Fibroblast of the conjunctiva (primary cell): Measurements from ENCODE around the gene STPG4.

Experiments
- DNase-seq: peaks from one replicate; pipeline ENCODE4 v3.0.0-alpha.2; 2010; ENCODE audit warnings: low read depth

STPG4 gene

DNA sequence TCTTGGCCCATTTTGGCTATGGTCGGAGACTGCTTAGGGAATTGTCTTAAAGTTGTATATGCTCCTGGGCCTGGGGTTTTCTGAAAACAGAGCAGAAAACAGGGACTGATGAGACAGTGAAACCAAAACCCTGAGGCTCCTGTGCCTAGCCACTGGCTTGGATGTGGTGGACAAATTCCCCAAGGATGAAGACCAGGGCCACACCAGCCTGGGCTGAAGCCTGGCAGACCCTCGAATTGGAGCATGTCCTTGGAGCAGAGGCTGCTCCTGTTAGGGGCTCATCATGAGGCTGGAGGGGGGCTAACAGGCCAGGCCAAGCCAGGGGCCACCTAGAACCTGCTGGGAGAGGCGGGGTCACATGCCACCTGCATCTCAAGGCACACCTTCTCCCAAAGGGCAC, 68.1 kb downstream of the STPG4 start:
- no peak for DNase-seq

DNA sequence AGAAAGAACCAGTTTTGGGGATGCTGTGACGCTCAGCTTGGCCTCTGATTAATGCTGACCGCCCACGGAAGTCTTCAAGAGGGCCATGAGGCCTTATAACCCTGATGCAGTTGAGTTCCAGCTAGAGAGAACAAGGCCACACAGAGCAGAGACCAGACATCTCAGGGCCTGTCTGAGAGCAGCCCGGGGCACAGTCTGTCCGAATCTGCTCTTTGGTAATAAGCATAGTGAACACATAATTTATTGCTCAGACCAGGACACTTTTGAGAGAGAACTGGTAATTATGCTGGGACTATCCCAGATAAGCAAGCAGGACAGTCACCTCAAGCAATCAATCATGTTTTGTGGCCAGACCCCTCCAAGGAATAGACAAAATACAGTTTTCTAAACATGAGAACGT, 68.5 kb downstream of the STPG4 start:
- no peak for DNase-seq

DNA sequence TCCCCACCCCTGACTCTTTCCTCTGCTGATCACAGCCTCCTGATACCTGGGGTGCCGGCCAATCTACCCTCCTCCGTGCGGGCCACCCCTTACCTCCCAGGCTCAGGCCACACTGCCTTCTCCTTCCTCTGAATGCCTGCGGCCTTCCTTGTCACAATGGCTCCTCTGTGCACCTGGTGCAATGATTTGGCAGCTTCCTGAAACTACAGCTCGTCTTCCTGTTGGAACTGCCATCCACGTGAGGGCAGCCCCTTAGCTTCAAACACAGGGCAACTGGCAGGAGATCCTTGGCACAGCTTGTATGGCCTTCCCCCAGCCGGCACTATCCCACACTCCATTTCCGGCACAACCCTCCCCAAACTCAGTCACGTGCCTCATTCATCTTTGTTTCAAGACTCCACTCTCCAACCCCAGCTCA, 69.0 kb downstream of the STPG4 start:
- DNase-seq, result no peak

DNA sequence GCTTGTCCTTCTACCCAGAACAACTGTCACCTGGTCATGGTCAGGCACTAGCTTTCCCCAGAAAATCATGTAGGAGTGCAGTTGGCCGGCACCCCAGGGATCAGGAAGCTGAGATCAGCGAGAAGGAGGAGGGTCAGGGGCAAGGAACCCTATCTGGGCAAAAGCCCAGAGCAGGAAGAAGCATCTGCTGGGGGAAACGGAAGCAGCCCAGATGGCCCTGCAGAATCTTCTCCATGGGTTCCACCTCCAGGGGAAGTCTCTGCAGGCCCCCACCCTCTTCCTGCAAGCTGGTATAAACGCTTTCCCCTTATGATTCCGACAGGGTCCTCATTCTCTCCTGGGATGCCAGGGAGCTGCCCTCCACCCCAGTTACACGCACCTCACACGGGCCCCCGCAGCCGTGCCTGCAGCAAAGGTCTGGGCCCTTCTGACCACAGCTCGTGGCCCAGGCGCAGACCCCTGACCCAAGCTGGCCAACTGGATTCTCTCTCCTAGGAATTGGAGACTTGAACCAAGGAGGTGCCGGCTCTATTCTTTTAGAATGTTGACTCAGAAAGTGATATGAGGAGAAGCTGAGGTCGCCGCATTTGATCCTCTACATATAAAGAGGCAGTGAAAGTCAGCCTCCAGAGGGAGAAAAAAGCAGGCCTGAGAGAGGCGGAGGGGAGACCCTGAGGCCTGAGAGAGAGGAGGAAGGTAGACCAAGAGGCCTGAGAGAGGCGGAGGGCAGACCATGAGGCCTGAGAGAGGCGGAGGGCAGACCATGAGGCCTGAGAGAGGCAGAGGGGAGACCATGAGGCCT, 71.0 kb downstream of the STPG4 start:
- no peak for DNase-seq

DNA sequence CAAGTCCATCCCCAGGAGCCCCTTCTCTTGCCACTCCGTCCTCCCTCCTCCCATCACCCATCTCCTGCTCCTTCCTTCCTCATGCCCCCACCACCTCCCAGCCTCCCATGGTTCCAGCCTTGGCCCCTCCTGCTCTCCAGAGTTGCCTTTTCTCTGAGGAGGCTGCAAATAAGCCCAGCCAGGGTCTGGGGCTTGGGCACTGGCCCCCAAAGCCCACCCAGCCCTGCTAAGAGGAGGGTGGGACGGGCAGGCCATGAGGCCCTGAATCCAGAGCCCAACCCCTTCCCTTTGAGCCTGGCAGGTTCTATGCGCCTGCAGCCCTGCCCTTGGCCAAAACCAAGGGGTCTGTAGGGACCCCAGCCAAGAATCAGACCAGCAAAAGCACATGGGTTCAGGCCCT, 71.6 kb downstream of the STPG4 start:
- DNase-seq, result no peak

DNA sequence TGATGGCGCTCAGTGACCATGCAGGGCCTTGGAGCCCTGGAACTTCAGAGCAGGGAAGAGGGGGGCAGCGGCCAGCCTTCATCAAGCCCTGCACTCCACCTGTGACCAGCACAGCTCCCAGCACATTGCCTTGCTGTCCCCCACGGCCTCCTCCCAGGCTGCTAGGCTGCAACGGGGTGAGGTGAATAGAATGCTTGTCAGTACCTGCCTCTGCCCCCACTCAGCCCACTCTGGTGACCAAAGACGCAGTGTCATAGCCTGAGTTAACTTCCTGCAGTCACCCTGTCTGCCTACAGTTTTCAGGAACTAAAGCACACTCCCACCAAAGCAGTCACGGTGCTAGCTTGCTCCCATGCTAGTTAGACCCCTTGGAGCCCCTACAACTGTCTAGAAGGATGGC, 72.1 kb downstream of the STPG4 start:
- DNase-seq, result no peak

DNA sequence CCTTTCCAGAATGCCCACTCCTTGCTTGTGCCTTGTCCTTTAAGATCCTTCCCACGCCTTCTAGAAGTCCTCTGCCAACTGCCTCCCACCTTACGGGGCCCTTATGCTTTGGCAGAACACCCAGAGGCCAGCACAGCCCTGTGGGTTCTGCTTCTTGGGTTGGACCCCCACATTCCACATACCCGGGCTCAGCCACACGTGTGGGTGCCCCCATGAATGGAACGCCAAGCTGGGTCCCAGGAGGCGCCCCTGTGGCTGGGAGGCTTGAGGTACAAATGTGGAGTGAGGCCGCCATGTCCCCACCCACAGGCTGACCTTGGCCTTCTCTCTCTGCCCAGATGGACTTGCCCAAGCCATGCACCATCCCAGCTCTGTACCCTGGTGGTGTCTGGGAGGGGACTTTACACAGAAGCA, 74.2 kb downstream of the STPG4 start:
- DNase-seq, result no peak

DNA sequence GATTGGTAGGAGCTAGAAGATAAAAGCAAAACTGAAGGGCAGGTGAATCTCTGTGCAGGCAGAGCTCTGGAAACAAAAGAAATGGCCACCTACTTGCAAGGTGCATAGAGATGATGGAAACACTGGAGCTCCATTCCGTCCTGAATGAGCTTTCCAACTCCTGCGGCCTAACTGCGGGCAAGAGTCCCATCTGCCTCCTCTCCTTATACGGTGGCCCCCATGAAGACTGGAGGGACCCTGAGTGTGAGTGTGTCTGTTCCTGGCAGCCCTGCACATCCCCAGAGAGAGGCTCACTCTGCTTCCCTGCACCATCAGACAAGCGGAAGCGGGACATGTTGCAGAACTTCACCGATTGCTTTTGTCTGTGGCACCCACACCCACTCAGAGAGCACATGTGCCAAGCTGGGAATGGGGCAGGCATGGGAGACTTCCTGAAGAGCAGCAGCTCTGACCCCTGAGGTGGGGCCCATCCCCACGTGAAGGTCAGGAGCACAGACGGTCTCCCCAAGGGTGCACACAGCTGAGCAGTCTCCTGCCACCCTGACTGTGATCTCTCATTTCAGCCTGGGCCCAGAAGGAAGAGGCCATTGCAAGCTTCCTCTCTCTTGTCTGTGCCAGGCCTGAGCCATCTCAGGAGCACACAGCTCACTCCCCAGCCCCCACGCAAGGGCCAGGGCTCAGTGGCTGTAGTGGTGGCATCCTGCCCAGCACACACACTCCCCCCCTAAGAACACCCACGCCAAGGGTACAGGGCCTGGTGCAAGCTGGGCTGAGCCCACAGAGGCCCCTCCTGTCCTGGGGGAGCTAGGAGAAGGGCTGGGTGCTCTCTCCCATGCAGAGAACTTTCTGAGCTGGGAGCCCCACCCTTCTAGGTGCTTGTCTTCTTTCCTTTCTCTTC, 75.3 kb downstream of the STPG4 start:
- no peak for DNase-seq

DNA sequence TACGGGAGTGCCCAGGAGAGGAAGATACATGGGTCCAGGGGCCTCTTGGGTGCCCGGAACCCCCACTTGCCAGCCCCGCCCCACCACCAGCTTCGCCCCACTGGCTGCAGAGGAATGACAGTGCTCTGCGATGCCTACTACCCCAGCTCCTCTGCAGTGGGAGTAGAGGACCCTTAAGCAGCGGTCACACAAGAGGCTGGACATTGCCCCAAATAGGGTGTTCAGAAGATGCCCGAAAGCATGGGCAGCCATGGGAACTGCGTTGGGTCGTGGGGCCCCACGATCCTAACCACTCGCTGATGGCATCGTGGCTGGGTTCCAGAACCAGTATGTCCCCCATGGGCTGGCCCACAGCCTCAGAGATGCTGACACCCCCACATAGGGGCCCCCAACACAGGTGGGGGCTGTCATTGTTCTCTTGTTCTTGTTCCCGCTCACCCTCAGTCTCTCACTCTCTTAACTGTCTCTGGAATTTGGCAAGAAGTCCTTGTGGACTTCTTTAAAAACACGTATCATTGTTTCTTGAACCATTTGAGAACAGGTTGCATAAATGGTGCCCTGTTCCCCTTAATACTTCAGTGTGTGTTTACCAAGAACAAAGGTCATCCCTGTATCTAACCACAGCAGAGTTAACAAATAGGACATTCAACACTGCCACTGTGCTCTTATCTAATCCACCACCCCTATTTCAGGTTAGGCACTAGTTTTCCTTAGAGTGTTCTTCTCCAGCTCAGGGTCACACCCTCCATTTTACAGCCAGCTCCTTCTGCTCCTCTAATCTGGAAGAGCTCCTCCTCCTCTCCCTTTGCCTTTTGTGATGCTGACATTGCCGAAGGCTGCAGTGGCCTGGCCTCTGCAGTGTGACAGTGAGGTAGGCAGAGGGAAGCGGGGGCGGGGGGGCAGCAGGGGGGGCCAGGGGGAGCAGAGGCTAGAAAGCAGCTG, 76.3 kb downstream of the STPG4 start:
- DNase-seq, result no peak

DNA sequence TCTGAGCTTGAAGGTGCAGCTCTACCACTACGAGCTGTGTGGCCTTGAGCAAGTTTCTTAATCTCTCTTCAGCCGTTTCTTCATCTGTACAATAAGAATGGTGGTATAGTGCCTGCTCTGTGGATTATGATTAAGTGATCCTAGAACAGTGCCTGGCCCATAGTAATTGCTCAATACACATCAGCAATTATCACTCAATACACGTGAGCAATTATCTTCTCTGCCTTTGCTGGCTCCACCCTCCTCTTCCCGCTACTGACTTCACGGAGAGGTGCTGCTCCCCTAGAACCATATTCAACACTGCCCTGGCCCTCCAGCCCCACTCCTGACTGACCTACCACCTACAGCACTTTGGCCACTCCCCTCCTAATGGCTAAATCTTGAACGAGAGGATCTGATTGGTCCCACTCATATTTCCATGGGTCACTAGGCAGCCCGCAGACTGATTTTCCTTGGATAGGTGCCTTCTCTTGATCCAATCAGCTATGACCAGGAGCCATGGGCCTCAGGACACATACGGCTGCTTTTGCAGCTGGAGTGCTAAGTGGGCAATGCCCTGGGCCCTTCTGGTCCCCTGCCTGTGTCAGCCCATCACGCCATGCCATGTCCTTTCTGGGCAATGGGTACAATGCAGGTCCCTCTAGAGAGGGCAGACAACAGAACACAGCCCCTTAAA, 77.5 kb downstream of the STPG4 start:
- DNase-seq, result no peak

DNA sequence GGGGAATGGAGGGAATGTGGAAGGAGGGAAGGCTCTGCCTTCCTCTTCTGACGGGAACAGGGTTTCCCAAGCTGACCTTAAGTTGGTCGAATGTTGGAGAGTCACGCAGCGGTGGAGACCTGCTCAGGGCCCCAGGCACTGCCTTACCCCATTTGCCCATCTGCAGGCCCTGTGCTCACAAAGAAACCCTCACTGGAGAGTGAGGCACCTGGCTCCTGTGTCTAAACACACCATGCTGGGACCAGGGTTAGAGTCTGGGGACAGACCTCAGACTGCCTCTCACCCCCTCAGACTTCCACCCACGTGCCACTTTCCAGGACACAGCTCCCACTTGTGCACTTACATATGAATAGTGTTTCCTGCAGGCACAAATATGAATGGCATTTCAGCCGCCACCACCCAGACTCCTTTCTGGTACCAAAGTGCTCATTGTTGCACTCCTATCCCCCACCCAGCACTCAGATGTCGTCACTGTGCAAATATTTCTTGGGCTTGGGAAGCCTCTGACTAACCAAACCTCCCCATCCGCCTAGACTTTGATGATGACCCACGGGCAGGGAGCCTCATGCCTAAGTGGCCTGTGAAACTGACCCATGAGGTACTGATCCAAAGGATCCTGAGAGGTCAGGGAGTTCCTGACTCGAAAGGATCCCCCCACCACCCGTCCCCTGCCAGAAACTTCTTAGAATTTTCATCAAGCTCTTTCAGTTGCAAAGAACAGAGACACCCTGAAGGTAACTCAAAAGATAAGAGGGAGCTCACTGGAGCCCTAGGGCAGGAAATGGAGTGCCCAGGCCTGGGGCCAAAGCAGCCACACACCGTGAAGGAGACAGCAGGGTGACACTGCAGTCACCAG, 78.3 kb downstream of the STPG4 start:
- DNase-seq, result peak; percentile 61

DNA sequence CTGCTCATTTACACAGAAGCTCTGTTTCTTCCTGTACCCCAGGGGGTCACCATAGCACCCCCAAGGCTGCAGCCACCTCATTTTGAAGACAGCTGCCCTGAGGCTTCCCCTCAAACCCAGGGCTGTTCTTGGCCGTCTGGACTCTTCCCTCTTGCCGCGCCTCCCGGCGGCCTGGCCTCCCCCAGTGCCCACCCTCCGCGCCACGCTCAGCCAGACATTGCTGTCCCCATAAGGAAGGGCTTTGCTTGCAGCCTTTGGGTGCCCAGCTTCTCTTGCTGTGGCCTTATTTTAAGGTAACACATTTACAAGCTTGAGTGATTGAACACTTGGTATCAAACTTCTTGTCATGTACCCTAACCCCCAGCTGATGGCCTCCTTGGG, 79.0 kb downstream of the STPG4 start:
- no peak for DNase-seq

DNA sequence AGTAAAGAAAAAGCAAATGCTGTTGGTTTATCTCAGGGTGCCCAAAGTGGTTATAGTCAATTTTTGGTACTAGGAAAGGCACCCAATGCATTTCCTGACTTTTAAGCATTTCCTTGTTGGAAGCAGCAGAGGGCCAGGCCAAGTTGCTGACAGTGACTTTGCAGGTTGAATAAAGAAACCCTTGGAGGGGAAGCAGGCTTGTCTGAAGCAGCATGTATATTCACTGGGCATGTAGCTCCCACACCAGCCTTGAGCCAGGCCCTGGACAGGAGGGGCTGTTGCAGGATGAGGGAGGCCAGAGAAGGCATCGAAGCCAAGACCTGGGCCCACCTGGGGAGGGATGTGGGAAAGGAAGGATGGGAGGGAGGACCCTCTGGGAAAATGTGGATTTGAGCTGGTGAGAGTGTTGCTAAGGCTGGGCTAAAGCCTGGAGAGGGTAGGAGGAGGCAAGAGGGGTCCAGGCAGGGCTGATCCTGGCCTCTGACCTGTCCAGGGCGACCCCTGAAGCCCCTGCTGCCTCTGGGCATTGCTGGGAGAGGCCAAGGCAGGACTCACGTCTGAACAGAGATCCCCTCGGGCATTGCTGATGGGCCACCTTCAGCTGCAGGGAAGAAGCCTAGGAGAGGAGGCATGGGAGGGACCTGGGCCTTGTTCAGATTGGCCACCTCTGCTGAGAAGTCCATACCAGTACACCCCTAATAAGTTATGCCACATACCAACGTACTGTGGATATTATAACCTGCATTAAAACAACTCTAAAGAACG, 79.6 kb downstream of the STPG4 start:
- no peak for DNase-seq

DNA sequence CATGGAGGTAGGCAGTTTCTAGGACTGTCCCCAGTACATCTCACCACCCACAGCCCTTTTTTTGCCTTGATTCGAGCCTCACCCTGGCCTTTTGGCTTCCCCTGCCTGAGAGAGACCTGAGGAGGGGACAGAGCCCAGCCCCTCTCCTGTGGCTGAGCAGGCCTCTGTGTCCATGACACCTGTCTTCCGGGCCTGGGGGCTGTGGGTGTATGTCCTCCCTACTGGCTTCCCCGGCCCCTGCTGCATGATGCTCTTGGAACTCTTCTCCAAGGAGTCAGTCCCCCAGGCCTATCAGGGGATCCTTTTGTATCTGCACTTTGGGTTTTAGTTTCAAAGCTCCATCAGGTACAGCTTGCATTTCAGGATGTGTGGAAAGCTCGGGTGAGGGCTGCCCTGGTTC, 80.4 kb downstream of the STPG4 start:
- DNase-seq, result no peak

DNA sequence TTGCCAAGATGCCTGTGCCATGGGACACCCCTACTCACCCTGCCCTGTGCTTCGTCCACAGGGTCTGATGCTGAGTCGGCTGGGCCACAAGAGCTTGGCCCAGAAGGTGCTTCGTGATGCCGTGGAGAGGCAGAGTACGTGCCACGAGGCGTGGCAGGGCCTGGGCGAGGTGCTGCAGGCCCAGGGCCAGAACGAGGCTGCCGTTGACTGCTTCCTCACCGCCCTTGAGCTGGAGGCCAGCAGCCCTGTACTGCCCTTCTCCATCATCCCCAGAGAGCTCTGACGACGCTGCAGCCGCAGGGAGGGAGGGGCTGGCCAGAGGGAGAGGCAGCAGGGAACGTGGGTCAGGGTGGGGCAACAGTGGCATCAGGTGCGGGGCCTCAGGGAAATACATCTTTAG, 81.5 kb downstream of the STPG4 start:
- DNase-seq, result no peak

DNA sequence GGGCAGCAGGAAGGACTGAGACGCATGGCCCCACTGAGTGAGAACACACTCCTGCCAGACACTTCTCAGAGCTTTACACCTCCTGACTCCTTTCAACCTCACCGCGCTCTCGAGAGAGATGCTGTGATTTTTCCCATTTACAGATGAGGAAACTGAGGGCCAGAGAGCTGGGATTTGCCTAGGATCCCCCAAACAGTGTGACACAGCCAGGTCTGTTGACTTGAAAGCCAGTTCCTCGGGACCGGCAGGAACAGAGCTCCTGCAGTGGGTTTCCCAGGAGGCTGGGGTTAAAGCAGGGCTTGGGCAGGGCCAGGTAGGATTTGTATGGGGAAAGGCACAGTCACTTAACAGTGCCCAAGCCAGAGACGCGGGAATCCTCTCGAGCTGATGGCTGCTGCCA, 81.9 kb downstream of the STPG4 start:
- DNase-seq, result no peak

DNA sequence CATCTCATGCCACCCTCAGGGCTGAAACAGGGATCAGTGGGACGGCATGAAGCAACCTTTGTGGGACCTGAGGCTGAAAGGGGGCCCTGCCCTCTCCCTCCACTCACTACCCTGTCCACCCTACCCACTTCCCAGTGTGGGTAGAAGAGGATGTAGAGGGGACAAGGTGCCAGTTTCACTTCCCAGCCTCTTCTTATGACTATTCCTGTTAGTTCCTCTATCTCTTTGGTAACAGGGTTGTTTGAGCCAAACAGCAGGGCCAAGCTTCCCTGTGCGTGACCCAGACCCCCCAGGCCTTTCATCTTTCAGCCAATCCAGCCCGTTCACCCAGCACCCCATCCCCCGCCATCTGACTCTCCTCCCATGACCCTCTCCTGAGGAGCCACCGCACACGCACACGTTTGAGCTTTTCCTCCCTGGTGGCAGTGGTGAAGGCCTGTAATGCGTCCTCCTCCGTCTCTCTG, 82.3 kb downstream of the STPG4 start:
- DNase-seq, result no peak

DNA sequence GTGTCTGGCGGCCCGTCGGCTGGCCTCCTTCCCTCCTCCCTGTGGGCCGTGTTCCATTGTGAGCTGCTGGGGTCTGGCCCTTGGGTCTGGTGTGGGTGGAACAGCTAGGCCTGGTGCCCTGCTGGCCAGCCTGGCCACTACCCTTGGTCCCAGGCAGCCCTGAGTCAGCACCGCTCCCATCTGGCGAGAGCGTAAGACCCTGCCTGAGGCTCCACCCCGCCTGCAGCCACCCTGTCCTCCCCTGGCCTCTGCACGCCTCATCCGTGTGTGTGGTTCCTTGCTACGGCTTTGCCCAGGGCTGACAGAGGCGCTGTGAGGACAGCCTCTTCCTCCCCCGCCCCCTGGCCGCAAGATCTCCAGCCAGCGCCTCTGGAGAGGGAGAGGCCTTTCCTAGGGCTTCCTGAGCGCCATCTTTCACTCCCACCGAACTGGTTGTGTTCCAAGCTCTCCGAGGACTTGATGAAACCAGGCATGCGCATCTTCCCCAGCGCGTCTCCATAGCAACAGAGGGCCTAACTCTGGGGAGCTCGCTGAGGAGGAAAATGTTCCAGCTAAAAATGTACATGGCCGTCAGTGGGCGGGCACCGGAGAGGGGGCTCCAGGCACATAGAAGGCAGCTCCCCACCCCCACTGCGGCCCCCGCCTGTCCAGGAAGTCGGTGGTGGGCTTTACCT, 83.0 kb downstream of the STPG4 start:
- DNase-seq, result peak; percentile 51
